ENCODE data around the gene ZC3H18.

DNA sequence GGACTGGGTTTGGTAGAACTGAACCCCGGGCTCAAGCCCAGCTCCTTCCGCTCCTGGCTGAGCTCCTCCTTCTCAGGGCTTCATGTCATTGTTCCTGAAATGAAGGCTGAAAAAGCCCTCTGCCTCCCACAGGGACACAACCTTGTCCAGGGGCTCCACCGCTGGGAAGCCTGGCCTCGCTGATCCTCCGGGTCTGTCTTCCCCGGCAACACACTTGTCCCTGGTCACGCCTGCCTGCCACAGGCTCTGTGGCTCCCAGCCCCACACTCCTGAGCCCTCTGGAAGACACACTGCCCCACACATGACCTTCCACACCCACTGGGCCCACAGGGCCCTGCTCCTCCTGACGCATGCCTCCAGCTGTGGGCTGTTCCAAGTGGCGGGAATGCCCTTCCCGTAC, 18.0 kb upstream of the ZC3H18 start:
- TF ChIP-seq POLR2AphosphoS5 (IDR thresholded peaks at IDR 0.05; ENCODE audit: low read depth) (no peak), CTCF (IDR thresholded peaks at IDR 0.05; ENCODE audit: insufficient read depth, low read length) (no peak), GABPA (IDR thresholded peaks at IDR 0.05; ENCODE audit: low read depth) (no peak), SPI1 (IDR thresholded peaks at IDR 0.05; ENCODE audit: borderline replicate concordance, low read depth) (no peak)
- TF ChIP-seq, protein P1, sequence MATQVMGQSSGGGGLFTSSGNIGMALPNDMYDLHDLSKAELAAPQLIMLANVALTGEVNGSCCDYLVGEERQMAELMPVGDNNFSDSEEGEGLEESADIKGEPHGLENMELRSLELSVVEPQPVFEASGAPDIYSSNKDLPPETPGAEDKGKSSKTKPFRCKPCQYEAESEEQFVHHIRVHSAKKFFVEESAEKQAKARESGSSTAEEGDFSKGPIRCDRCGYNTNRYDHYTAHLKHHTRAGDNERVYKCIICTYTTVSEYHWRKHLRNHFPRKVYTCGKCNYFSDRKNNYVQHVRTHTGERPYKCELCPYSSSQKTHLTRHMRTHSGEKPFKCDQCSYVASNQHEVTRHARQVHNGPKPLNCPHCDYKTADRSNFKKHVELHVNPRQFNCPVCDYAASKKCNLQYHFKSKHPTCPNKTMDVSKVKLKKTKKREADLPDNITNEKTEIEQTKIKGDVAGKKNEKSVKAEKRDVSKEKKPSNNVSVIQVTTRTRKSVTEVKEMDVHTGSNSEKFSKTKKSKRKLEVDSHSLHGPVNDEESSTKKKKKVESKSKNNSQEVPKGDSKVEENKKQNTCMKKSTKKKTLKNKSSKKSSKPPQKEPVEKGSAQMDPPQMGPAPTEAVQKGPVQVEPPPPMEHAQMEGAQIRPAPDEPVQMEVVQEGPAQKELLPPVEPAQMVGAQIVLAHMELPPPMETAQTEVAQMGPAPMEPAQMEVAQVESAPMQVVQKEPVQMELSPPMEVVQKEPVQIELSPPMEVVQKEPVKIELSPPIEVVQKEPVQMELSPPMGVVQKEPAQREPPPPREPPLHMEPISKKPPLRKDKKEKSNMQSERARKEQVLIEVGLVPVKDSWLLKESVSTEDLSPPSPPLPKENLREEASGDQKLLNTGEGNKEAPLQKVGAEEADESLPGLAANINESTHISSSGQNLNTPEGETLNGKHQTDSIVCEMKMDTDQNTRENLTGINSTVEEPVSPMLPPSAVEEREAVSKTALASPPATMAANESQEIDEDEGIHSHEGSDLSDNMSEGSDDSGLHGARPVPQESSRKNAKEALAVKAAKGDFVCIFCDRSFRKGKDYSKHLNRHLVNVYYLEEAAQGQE (IDR thresholded peaks at IDR 0.05; ENCODE audit: insufficient replicate concordance, low read depth) = no peak

Measured in HL-60 (cell line).